Tibial artery (tissue), 4 donors: Measurements from ENCODE around the gene CABP1.

Source experiments
- DNase-seq, 2 donors: peaks; one replicate each; pipeline ENCODE4 v3.0.0-alpha.2; 2019
- H3K27ac ChIP-seq, 2 donors: fragments of 200-600 bp; sonication (generic) in 1 of 2; 1 replicate in 1 of 2; 2 replicates in 1 of 2; pipeline ENCODE4 v1.5.1; 2018 to 2019; ENCODE audit warnings: mild to moderate bottlenecking in 1 of 2
- H3K27me3 ChIP-seq, 2 donors: fragments of 200-600 bp; sonication (generic) in 1 of 2; one replicate each; pipeline versions ENCODE4 v1.5.1 to v1.6.0; 2016 to 2019
- H3K36me3 ChIP-seq, 3 donors: fragments of 200-600 bp; sonication (generic) in 2 of 3; one replicate each; pipeline ENCODE4 v1.5.1; 2016 to 2019; ENCODE audit warnings: mild to moderate bottlenecking in 2 of 3
- H3K4me1 ChIP-seq, 4 donors: fragments of 200-600 bp; sonication (generic) in 2 of 4; 1 replicate in 3 of 4; 2 replicates in 1 of 4; pipeline ENCODE4 v1.5.1; 2016 to 2019
- H3K4me3 ChIP-seq, 2 donors: fragments of 200-600 bp; sonication (generic) in 1 of 2; 1 replicate in 1 of 2; 2 replicates in 1 of 2; pipeline ENCODE4 v1.5.1; 2018 to 2019; ENCODE audit warnings: mild to moderate bottlenecking in 2 of 2
- H3K9me3 ChIP-seq, 3 donors: fragments of 200-600 bp; sonication (generic) in 1 of 3; one replicate each; pipeline ENCODE4 v1.5.1; 2016 to 2019
- intact Hi-C: fragments of 100-400 bp; cut with DNase I; formaldehyde crosslinking; loops from one replicate; pipeline ENCODE4 v1.15.0; 2023; ENCODE audit warnings: low total_unique reads
- TF ChIP-seq, protein P1 (sequence below), 2 experiments: fragments of 200-600 bp in 1 of 2; fragments of 450-650 bp in 1 of 2; IDR thresholded peaks; one replicate each; pipeline ENCODE4 v1.5.1; 2017 to 2019; ENCODE audit warnings: antibody characterized with exemption in 2 of 2, mild to moderate bottlenecking in 1 of 2, moderate library complexity in 1 of 2

Gene CABP1

DNA sequence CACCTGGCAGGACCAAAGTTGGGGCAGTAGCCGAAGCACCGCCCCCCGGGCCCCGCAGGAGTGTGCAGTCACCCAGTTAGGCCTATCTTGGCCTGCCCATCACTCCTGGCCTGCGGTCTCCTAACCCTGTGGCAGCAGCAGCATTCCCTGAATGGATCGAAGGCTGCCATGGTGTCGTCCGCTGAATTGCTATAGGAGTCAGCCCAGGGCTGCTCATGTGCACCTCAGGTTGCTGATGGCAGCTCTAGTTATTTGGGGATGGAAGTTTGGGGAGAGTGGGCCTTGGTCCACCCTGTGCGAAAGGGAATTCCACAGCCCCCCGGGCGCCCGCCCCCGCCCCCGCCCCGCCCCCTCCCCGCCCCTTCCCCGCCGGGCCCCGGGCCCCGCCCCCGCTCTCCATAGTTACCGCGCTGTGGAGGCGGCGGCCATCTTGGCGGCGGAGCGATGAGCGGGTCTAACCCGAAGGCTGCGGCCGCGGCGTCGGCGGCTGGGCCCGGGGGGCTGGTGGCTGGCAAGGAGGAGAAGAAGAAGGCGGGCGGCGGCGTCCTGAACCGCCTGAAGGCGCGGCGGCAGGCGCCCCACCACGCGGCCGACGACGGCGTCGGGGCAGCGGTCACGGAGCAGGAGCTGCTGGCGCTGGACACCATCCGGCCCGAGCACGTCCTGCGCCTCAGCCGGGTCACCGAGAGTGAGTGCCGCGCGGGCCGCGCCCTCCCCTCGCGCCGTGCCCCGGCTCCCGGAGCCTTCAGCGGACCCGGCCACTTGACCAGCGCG lies 69.8 kb downstream of the CABP1 start, which contains the start of gene UNC119B:
Gene UNC119B (plus strand): TSS at position 428 of the 774 bp plus-strand sequence. CDS start 17 bp downstream, at position 445.
- TF ChIP-seq, protein P1, sequence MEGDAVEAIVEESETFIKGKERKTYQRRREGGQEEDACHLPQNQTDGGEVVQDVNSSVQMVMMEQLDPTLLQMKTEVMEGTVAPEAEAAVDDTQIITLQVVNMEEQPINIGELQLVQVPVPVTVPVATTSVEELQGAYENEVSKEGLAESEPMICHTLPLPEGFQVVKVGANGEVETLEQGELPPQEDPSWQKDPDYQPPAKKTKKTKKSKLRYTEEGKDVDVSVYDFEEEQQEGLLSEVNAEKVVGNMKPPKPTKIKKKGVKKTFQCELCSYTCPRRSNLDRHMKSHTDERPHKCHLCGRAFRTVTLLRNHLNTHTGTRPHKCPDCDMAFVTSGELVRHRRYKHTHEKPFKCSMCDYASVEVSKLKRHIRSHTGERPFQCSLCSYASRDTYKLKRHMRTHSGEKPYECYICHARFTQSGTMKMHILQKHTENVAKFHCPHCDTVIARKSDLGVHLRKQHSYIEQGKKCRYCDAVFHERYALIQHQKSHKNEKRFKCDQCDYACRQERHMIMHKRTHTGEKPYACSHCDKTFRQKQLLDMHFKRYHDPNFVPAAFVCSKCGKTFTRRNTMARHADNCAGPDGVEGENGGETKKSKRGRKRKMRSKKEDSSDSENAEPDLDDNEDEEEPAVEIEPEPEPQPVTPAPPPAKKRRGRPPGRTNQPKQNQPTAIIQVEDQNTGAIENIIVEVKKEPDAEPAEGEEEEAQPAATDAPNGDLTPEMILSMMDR (IDR thresholded peaks at IDR 0.05) = peak in 1 of 2 experiments; percentile 10
- peak within 1 kb of the TSS; percentile 65 to 91 for H3K4me3 ChIP-seq
- H3K4me1 ChIP-seq = peaks cover 0 to 23% (median 16%) of the 10 kb centered on the region in 4 donors
- peaks cover 0 to 26% (median 16%) of the 10 kb centered on the region in 3 donors for H3K36me3 ChIP-seq
- H3K27ac ChIP-seq = peak within 1 kb of the TSS; percentile 89 to 90
- DNase-seq = peak; percentile 59 to 83
- intact Hi-C loops = loop anchor here (2.0 to 10.0 kb wide), 4 partner anchors 21 to 265 kb away; partner anchors contain the start of genes HNF1A and POP5
- no peaks in the 10 kb centered on the region for H3K9me3 ChIP-seq
- no peaks in the 10 kb centered on the region for H3K27me3 ChIP-seq

DNA sequence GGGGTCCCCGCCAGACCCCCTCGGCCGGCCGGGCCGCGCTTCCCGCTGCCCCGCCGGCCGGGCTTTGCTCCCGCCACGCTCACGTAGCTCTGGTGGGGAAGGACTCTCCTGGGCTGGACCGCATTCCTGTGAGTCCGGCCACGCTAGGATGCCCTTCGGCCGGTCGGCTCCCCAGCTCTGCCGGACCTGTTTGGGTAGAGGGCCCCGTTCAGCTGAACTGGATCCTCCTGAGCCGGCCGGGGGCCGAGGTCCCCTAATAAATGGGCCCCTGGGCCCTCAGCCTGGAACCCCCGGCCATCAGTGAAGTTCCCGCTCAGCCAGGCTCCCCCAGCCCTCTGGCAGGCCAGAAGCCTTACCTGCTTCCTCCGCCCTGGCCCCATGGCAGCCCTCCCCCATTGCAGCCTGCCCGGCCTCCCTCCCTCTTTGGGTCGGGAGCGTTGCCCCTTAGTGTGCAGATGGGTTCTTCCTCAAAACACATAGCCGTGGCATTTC lies 70.4 kb downstream of the CABP1 start:
- Histone ChIP-seq H3K36me3 (peaks cover 5 to 28% (median 16%) of the 10 kb centered on the region in 3 donors), H3K4me1 (peaks cover 0 to 23% (median 16%) of the 10 kb centered on the region in 4 donors), H3K4me3 (peak overlapping the region; percentile 65 to 91), H3K27ac (peak overlapping the region; percentile 89 to 90), H3K27me3 (no peaks in the 10 kb centered on the region), H3K9me3 (no peaks in the 10 kb centered on the region)
- intact Hi-C loops = loop anchor here (2.0 to 10.0 kb wide), 4 partner anchors 22 to 264 kb away; partner anchors contain the start of genes HNF1A and POP5
- DNase-seq = no peak
- TF ChIP-seq, protein P1 (IDR thresholded peaks at IDR 0.05) = no peak

DNA sequence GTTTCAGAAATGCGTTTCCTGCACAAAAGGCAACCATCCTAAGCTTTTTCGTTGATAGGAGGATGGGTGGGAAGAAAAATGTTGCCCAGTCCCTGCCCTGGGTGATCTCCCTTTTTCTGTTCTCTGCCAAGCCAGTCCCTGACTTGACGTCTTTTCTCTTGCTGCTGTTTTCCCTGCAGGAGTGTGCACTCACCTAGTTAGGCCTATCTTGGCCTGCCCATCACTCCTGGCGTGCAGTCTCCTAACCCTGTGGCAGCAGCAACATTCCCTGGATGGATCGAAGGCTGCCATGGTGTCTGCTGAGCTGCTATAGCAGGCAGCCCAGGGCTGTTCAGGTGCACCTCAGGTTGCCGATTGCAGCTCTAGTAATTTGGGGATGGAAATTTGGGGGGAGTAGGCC lies 71.0 kb downstream of the CABP1 start:
- TF ChIP-seq, protein P1 (IDR thresholded peaks at IDR 0.05) = no peak
- H3K4me1 ChIP-seq = peaks cover 0 to 23% (median 16%) of the 10 kb centered on the region in 4 donors
- peak overlapping the region; percentile 89 to 90 for H3K27ac ChIP-seq
- peak overlapping the region; percentile 65 to 91 for H3K4me3 ChIP-seq
- intact Hi-C loops = loop anchor here (2.0 to 10.0 kb wide), 4 partner anchors 23 to 263 kb away; partner anchors contain the start of genes HNF1A and POP5
- no peaks in the 10 kb centered on the region for H3K9me3 ChIP-seq
- no peak for DNase-seq
- H3K36me3 ChIP-seq = peaks cover 8 to 33% (median 21%) of the 10 kb centered on the region in 3 donors
- H3K27me3 ChIP-seq = no peaks in the 10 kb centered on the region

DNA sequence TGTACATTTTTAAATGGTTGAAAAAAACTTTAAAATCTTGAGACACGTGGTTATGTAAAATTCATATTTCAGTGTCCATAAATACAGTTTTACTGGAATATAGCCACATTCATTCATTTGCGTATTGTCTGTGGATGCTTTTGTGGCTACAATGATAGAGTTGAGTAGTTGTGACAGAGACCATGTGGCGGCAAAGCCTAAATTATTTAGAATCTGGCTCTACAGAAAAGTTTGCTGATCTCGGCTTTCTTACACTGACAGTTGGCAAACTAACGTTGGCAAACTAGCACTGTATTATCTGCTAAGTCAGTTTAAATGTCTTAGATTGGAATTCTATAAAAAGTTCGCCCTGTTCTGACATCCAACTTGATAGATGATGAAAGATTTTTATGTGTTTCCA lies 72.2 kb downstream of the CABP1 start:
- Histone ChIP-seq H3K4me1 (peaks cover 0 to 23% (median 16%) of the 10 kb centered on the region in 4 donors), H3K9me3 (no peaks in the 10 kb centered on the region), H3K36me3 (peaks cover 19 to 45% (median 33%) of the 10 kb centered on the region in 3 donors), H3K27me3 (no peaks in the 10 kb centered on the region), H3K4me3 (no peak overlapping the region), H3K27ac (no peak overlapping the region)
- no peak for DNase-seq
- TF ChIP-seq, protein P1 (IDR thresholded peaks at IDR 0.05) = no peak
- intact Hi-C loops = loop anchor here (5.0 to 10.0 kb wide), 3 partner anchors 65 to 262 kb away; partner anchors contain the start of genes HNF1A and POP5

DNA sequence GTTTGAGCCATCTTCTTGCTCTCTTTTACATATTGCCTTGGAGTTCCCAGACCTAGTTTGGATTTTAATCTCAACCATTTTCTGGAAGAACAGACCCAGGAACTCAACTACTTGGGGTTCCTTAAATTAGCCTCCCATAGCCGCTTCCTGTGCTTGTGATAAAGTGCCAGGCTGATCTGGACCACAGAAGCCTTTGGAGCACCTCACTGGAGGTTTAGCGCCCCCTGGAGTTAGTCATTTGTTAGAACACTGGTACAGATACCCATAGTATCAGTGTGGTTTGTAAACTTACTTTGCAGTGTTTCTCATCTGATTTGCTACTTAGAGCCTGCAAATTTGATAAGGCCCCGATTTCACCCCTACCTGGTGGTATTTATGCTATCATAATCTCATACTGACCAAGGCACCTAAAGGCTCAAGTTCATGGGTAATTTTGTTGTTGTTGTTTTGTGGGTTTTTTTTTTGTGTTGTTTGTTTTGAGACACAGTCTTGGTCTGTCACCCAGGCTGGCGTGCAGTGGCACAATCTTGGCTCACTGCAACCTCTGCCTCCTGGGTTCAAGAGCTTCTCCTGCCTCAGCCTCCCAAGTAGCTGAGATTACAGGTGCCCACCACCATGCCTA lies 73.5 kb downstream of the CABP1 start:
- Histone ChIP-seq H3K4me1 (peaks cover 0 to 23% (median 16%) of the 10 kb centered on the region in 4 donors), H3K27ac (no peak overlapping the region), H3K4me3 (no peak overlapping the region), H3K27me3 (no peaks in the 10 kb centered on the region), H3K9me3 (no peaks in the 10 kb centered on the region), H3K36me3 (peaks cover 31 to 59% (median 45%) of the 10 kb centered on the region in 3 donors)
- TF ChIP-seq, protein P1 (IDR thresholded peaks at IDR 0.05) = peak; percentile 79 to 87
- peak in 1 of 2 donors; percentile 63 for DNase-seq
- intact Hi-C loops = loop anchor here (5.0 to 10.0 kb wide), 3 partner anchors 67 to 261 kb away; partner anchors contain the start of genes HNF1A and POP5
